GM21360 (cell line): ENCODE results near the gene FAHD1.
"Not testable (repeated sequence)": the region's sequence is repeated elsewhere in the genome, so short reads cannot be mapped to it uniquely, and the experiment has no call there.

Source experiments
- ATAC-seq: cut with Tn5 transposase; IDR thresholded peaks from one replicate; pipeline ENCODE4 v1.9.1; 2021; ENCODE audit warnings: mild to moderate bottlenecking, moderate library complexity; ENCODE audit not compliant: unreplicated experiment

FAHD1 gene

GRCh38 chr16:1834096-1834495 lies 7.1 kb downstream of the FAHD1 start:
- no peak for ATAC-seq

GRCh38 chr16:1839554-1839953 lies 12.5 kb downstream of the FAHD1 start:
- ATAC-seq = no peak

GRCh38 chr16:1845985-1846384 lies 19.0 kb downstream of the FAHD1 start:
- ATAC-seq = no peak

- no peak for ATAC-seq
Measured at GRCh38 chr16:1846416-1846815, 19.4 kb downstream of the FAHD1 start.

GRCh38 chr16:1850981-1851380 lies 24.0 kb downstream of the FAHD1 start:
- no peak for ATAC-seq

GRCh38 chr16:1851793-1852192 lies 24.8 kb downstream of the FAHD1 start:
- no peak for ATAC-seq

GRCh38 chr16:1857433-1858097 lies 30.6 kb downstream of the FAHD1 start:
- no peak for ATAC-seq

- ATAC-seq = no peak
Measured at GRCh38 chr16:1858189-1858865, 31.3 kb downstream of the FAHD1 start.

- ATAC-seq = no peak
Measured at GRCh38 chr16:1859650-1860049, 32.6 kb downstream of the FAHD1 start.

GRCh38 chr16:1861730-1862129 lies 34.7 kb downstream of the FAHD1 start:
- ATAC-seq = no peak

- no peak for ATAC-seq
Measured at GRCh38 chr16:1862394-1862793, 35.4 kb downstream of the FAHD1 start.

GRCh38 chr16:1863681-1864460 lies 36.9 kb downstream of the FAHD1 start:
- no peak for ATAC-seq

- no peak for ATAC-seq
Measured at GRCh38 chr16:1865902-1866690, 39.1 kb downstream of the FAHD1 start.

GRCh38 chr16:1870365-1871082 lies 43.5 kb downstream of the FAHD1 start:
- ATAC-seq = no peak

GRCh38 chr16:1871974-1872635 lies 45.1 kb downstream of the FAHD1 start, which contains the start of gene MEIOB:
Gene MEIOB, minus strand, starts transcription at chr16:1872164. Its CDS starts 3,989 bp downstream, at chr16:1868175.
- ATAC-seq = no peak

GRCh38 chr16:1874854-1875253 lies 47.8 kb downstream of the FAHD1 start:
- ATAC-seq = no peak

- ATAC-seq = not testable (repeated sequence)
Measured at GRCh38 chr16:1876066-1876465, 49.1 kb downstream of the FAHD1 start.

- ATAC-seq = no peak
Measured at GRCh38 chr16:1876468-1876867, 49.5 kb downstream of the FAHD1 start.

- no peak for ATAC-seq
Measured at GRCh38 chr16:1877089-1877488, 50.1 kb downstream of the FAHD1 start.

- ATAC-seq = no peak
Measured at GRCh38 chr16:1877804-1878203, 50.8 kb downstream of the FAHD1 start.
